ENCODE data around the gene ORC5. TPM values are rescaled to one million over a fixed set of nuclear protein-coding genes. Genes with fewer than 3 reads are reported as not detected.

The ORC5 gene
- total RNA-seq, 2 donors from 2014 or later, result 12.9 to 17.6 TPM

DNA sequence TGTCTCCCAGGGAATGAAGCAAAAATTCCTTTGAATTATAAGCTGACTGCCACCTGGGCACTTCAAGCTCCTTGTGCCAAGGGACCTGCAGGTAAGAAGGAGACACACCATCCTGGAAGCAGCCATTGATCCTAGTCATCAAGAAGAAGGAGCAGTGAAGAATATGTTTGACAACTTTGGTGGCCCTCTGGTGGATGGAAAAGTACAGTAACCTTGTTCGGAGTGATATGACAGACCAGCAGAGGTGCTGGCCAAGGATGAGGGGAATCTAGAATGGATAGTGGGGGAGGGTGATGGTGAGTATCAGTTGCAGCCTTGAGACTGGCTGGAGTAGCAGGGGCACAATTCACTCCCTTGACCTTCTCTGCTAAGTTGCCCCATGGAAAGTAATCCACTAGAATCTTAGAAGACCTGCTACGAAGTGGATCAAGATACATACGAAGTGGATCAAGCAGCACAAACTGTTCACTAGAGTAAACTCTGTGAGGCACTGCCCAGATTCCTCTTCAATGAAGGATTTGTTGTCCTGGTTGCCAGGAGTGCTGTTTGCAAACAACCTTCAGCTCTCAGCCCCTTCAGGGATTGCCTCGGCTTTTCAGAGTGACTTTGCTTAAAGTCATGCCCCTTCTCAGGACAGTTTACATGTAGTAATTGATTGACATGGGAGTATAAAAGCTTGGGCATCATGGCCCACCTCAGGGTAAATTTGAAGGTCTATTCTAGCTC is 44.8 kb upstream of the ORC5 start:
- H3K27me3 ChIP-seq, result no peaks in the 10 kb centered on the region
- TF ChIP-seq, protein P1, sequence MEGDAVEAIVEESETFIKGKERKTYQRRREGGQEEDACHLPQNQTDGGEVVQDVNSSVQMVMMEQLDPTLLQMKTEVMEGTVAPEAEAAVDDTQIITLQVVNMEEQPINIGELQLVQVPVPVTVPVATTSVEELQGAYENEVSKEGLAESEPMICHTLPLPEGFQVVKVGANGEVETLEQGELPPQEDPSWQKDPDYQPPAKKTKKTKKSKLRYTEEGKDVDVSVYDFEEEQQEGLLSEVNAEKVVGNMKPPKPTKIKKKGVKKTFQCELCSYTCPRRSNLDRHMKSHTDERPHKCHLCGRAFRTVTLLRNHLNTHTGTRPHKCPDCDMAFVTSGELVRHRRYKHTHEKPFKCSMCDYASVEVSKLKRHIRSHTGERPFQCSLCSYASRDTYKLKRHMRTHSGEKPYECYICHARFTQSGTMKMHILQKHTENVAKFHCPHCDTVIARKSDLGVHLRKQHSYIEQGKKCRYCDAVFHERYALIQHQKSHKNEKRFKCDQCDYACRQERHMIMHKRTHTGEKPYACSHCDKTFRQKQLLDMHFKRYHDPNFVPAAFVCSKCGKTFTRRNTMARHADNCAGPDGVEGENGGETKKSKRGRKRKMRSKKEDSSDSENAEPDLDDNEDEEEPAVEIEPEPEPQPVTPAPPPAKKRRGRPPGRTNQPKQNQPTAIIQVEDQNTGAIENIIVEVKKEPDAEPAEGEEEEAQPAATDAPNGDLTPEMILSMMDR (IDR thresholded peaks at IDR 0.05), result no peak
- no peak for TF ChIP-seq POLR2A (IDR thresholded peaks at IDR 0.05)
- no peaks in the 10 kb centered on the region for H3K36me3 ChIP-seq (replicated peaks in 1 of 2; ENCODE audit: insufficient read depth in 1 of 2, low read depth in 2 of 2)
- no peak for DNase-seq
- H3K27ac ChIP-seq, result no peak overlapping the region
- no peaks in the 10 kb centered on the region for H3K9me3 ChIP-seq
- intact Hi-C loops (cut with DNase I), result no loop called here
- H3K4me3 ChIP-seq, result no peak overlapping the region
- H3K4me1 ChIP-seq, result no peaks in the 10 kb centered on the region
- ATAC-seq, result no peak
- WGBS, 2 donors, result 45 to 51% methylated on average over 4 of the region's 4 CpGs

DNA sequence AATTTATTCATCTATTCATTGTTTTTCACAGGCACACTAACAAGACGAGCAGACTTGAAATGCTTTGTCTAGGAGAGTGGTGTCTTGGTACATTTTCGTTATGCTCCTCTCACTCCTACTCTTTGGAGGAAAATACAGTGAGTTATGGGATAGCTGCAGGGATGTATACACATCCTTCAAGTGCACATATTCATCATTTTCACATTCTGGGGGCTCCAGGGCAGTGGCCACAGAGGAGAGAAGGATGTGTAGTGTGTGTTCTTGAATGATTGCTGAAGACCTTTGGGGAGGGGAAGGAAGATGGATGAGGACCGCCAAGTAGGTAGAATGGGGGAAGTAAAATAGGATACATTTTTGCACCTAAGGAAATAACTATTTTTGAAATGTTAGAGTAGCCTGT is 34.8 kb upstream of the ORC5 start:
- no peaks in the 10 kb centered on the region for H3K9me3 ChIP-seq
- DNase-seq, result no peak
- H3K36me3 ChIP-seq (replicated peaks in 1 of 2; ENCODE audit: insufficient read depth in 1 of 2, low read depth in 2 of 2), result no peaks in the 10 kb centered on the region
- no peak for TF ChIP-seq POLR2A (IDR thresholded peaks at IDR 0.05)
- TF ChIP-seq, protein P1 (IDR thresholded peaks at IDR 0.05), result no peak
- ATAC-seq, result no peak
- H3K27me3 ChIP-seq, result no peaks in the 10 kb centered on the region
- intact Hi-C loops (cut with DNase I), result no loop called here
- H3K4me3 ChIP-seq, result no peak overlapping the region
- WGBS, 2 donors, result 54 to 68% methylated on average over 3 of the region's 3 CpGs
- no peaks in the 10 kb centered on the region for H3K4me1 ChIP-seq
- no peak overlapping the region for H3K27ac ChIP-seq

DNA sequence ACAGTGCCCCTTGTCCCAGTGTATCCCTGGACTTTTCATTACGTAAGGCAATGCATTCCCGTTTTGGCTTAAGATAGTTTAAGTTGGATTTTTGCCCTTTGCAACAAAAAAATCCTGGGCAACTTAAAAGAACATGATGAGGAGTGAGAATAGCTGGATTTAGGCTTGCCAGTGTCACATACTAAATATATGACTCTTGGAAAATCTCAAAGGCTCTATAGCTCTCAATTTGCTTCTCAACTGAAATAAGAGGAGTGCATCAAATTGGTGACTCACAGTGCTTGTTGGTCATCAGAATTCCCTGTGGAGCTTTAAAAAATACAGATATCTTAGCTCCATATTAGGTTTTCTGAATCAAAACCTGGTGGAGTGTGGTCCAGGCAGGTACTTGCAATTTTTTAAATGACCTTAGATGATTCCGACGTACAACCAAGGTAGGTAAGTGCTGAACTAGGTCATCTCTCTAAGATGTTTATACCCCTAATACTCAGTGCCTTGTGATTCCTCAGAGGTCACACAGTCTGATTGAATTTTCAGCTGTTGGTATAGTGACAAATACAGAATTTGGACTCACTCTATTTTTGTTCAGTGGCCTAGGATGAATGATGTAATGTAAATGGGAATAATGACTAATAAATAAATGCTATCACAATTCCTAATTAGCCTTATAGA is 33.9 kb upstream of the ORC5 start:
- H3K36me3 ChIP-seq (replicated peaks in 1 of 2; ENCODE audit: insufficient read depth in 1 of 2, low read depth in 2 of 2), result no peaks in the 10 kb centered on the region
- intact Hi-C loops (cut with DNase I), result no loop called here
- no peaks in the 10 kb centered on the region for H3K9me3 ChIP-seq
- no peak overlapping the region for H3K4me3 ChIP-seq
- no peak overlapping the region for H3K27ac ChIP-seq
- WGBS, 2 donors, result 75 to 82% methylated on average over 4 of the region's 4 CpGs
- H3K27me3 ChIP-seq, result no peaks in the 10 kb centered on the region
- ATAC-seq, result no peak
- H3K4me1 ChIP-seq, result no peaks in the 10 kb centered on the region
- TF ChIP-seq, protein P1 (IDR thresholded peaks at IDR 0.05), result no peak
- no peak for TF ChIP-seq POLR2A (IDR thresholded peaks at IDR 0.05)
- DNase-seq, result no peak

DNA sequence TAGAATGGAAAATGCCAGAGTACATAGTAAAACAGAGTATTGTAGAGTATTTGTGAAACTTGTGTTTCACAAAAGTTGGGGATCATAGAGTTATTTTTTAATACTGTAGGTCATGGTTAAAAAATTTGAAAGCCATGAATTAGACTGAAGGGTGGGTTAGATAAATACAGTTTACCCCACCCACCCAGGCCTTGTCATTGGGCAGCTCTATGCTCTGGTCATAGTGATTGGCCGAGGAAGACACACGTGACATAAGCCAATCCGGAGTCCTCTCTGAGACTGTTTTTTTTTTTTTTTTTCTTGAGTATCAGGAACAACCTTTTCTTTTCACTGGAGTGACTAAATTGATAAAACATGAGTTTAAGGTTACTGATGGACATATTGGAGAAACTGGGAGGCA is 33.3 kb upstream of the ORC5 start:
- no peak overlapping the region for H3K27ac ChIP-seq
- 81 to 86% methylated on average over 3 of the region's 3 CpGs for WGBS, 2 donors
- ATAC-seq (no peak), DNase-seq (no peak)
- H3K36me3 ChIP-seq (replicated peaks in 1 of 2; ENCODE audit: insufficient read depth in 1 of 2, low read depth in 2 of 2), result no peaks in the 10 kb centered on the region
- no peaks in the 10 kb centered on the region for H3K27me3 ChIP-seq
- intact Hi-C loops (cut with DNase I), result no loop called here
- H3K4me3 ChIP-seq, result no peak overlapping the region
- H3K4me1 ChIP-seq, result no peaks in the 10 kb centered on the region
- no peaks in the 10 kb centered on the region for H3K9me3 ChIP-seq
- TF ChIP-seq POLR2A (IDR thresholded peaks at IDR 0.05), result no peak
- TF ChIP-seq, protein P1 (IDR thresholded peaks at IDR 0.05), result no peak

Data from body of pancreas (tissue), 4 donors.